ENCODE results near the gene BST1.
"Not testable (repeated sequence)": the region's sequence is repeated elsewhere in the genome, so short reads cannot be mapped to it uniquely, and the experiment has no call there.

Gene BST1

GRCh38 chr4:15717086-15717485 lies 14.2 kb downstream of the BST1 start:
- DNase-seq (ENCODE audit: insufficient read length, low spot score) (no peak), FAIRE-seq (no peak)
- TF ChIP-seq POLR2AphosphoS5 (IDR thresholded peaks at IDR 0.05; ENCODE audit: low read depth, low read length) (no peak), POLR2A (IDR thresholded peaks at IDR 0.05; ENCODE audit: low read depth, low read length) (no peak)

GRCh38 chr4:15717657-15718416 lies 15.0 kb downstream of the BST1 start:
- TF ChIP-seq SPI1 (IDR thresholded peaks at IDR 0.05; ENCODE audit: low read depth, low read length) (no peak), POLR2A (IDR thresholded peaks at IDR 0.05; ENCODE audit: low read depth, low read length) (no peak), POU2F2 (IDR thresholded peaks at IDR 0.05; ENCODE audit: low read depth, low read length) (no peak), PAX5 (IDR thresholded peaks at IDR 0.05; ENCODE audit: insufficient read depth, low read length, severe bottlenecking) (no peak), POLR2AphosphoS5 (IDR thresholded peaks at IDR 0.05; ENCODE audit: low read depth, low read length) (no peak), TAF1 (IDR thresholded peaks at IDR 0.05; ENCODE audit: low read depth, low read length) (no peak)
- FAIRE-seq, result no peak
- no peak for DNase-seq (ENCODE audit: insufficient read length, low spot score)

GRCh38 chr4:15718465-15718864 lies 15.6 kb downstream of the BST1 start:
- TF ChIP-seq SPI1 (IDR thresholded peaks at IDR 0.05; ENCODE audit: low read depth, low read length) (no peak), PAX5 (IDR thresholded peaks at IDR 0.05; ENCODE audit: insufficient read depth, low read length, severe bottlenecking) (no peak), POU2F2 (IDR thresholded peaks at IDR 0.05; ENCODE audit: low read depth, low read length) (no peak), TAF1 (IDR thresholded peaks at IDR 0.05; ENCODE audit: low read depth, low read length) (no peak), POLR2AphosphoS5 (IDR thresholded peaks at IDR 0.05; ENCODE audit: low read depth, low read length) (no peak), POLR2A (IDR thresholded peaks at IDR 0.05; ENCODE audit: low read depth, low read length) (no peak)
- no peak for FAIRE-seq
- no peak for DNase-seq (ENCODE audit: insufficient read length, low spot score)

- FAIRE-seq (no peak), DNase-seq (ENCODE audit: insufficient read length, low spot score) (no peak)
- no peak for TF ChIP-seq SPI1 (IDR thresholded peaks at IDR 0.05; ENCODE audit: low read depth, low read length)
- TF ChIP-seq POLR2A (IDR thresholded peaks at IDR 0.05; ENCODE audit: low read depth, low read length), result no peak
- TF ChIP-seq PAX5 (IDR thresholded peaks at IDR 0.05; ENCODE audit: insufficient read depth, low read length, severe bottlenecking), result no peak
- no peak for TF ChIP-seq POU2F2 (IDR thresholded peaks at IDR 0.05; ENCODE audit: low read depth, low read length)
- no peak for TF ChIP-seq TAF1 (IDR thresholded peaks at IDR 0.05; ENCODE audit: low read depth, low read length)
Observed at GRCh38 chr4:15718959-15719358, 16.1 kb downstream of the BST1 start.

- FAIRE-seq, result no peak
- no peak for DNase-seq (ENCODE audit: insufficient read length, low spot score)
- no peak for TF ChIP-seq POLR2AphosphoS5 (IDR thresholded peaks at IDR 0.05; ENCODE audit: low read depth, low read length)
Observed at GRCh38 chr4:15719506-15719905, 16.6 kb downstream of the BST1 start.

GRCh38 chr4:15720851-15721250 lies 18.0 kb downstream of the BST1 start:
- DNase-seq (ENCODE audit: insufficient read length, low spot score) (no peak), FAIRE-seq (no peak)
- TF ChIP-seq POLR2A (IDR thresholded peaks at IDR 0.05; ENCODE audit: low read depth, low read length), result no peak
- no peak for TF ChIP-seq POLR2AphosphoS5 (IDR thresholded peaks at IDR 0.05; ENCODE audit: low read depth, low read length)
- TF ChIP-seq TAF1 (IDR thresholded peaks at IDR 0.05; ENCODE audit: low read depth, low read length), result no peak
- TF ChIP-seq PAX5 (IDR thresholded peaks at IDR 0.05; ENCODE audit: insufficient read depth, low read length, severe bottlenecking), result no peak
- TF ChIP-seq POU2F2 (IDR thresholded peaks at IDR 0.05; ENCODE audit: low read depth, low read length), result no peak
- no peak for TF ChIP-seq SPI1 (IDR thresholded peaks at IDR 0.05; ENCODE audit: low read depth, low read length)

- no peak for FAIRE-seq
- no peak for DNase-seq (ENCODE audit: insufficient read length, low spot score)
- TF ChIP-seq SPI1 (IDR thresholded peaks at IDR 0.05; ENCODE audit: low read depth, low read length), result no peak
- TF ChIP-seq POLR2AphosphoS5 (IDR thresholded peaks at IDR 0.05; ENCODE audit: low read depth, low read length), result no peak
- no peak for TF ChIP-seq POLR2A (IDR thresholded peaks at IDR 0.05; ENCODE audit: low read depth, low read length)
- TF ChIP-seq POU2F2 (IDR thresholded peaks at IDR 0.05; ENCODE audit: low read depth, low read length), result no peak
- no peak for TF ChIP-seq PAX5 (IDR thresholded peaks at IDR 0.05; ENCODE audit: insufficient read depth, low read length, severe bottlenecking)
- no peak for TF ChIP-seq TAF1 (IDR thresholded peaks at IDR 0.05; ENCODE audit: low read depth, low read length)
Observed at GRCh38 chr4:15725608-15726007, 22.7 kb downstream of the BST1 start.

GRCh38 chr4:15729910-15730533 lies 27.2 kb downstream of the BST1 start:
- FAIRE-seq, result peak; percentile 65
- TF ChIP-seq POU2F2 (IDR thresholded peaks at IDR 0.05; ENCODE audit: low read depth, low read length), result no peak
- no peak for TF ChIP-seq POLR2A (IDR thresholded peaks at IDR 0.05; ENCODE audit: low read depth, low read length)
- TF ChIP-seq POLR2AphosphoS5 (IDR thresholded peaks at IDR 0.05; ENCODE audit: low read depth, low read length), result no peak
- TF ChIP-seq PAX5 (IDR thresholded peaks at IDR 0.05; ENCODE audit: insufficient read depth, low read length, severe bottlenecking), result no peak
- no peak for TF ChIP-seq SPI1 (IDR thresholded peaks at IDR 0.05; ENCODE audit: low read depth, low read length)
- no peak for TF ChIP-seq TAF1 (IDR thresholded peaks at IDR 0.05; ENCODE audit: low read depth, low read length)
- peak; percentile 23 for DNase-seq (ENCODE audit: insufficient read length, low spot score)

- FAIRE-seq; DNase-seq (ENCODE audit: insufficient read length, low spot score): not testable (repeated sequence)
Observed at GRCh38 chr4:15733061-15733460, 30.2 kb downstream of the BST1 start.

- FAIRE-seq, result no peak
- no peak for TF ChIP-seq POU2F2 (IDR thresholded peaks at IDR 0.05; ENCODE audit: low read depth, low read length)
- TF ChIP-seq PAX5 (IDR thresholded peaks at IDR 0.05; ENCODE audit: insufficient read depth, low read length, severe bottlenecking), result no peak
- DNase-seq (ENCODE audit: insufficient read length, low spot score), result no peak
Observed at GRCh38 chr4:15735536-15735935, 32.7 kb downstream of the BST1 start.

Measured in GM12891 (cell line).